ENCODE measurements around the gene ASNSD1.

DNA sequence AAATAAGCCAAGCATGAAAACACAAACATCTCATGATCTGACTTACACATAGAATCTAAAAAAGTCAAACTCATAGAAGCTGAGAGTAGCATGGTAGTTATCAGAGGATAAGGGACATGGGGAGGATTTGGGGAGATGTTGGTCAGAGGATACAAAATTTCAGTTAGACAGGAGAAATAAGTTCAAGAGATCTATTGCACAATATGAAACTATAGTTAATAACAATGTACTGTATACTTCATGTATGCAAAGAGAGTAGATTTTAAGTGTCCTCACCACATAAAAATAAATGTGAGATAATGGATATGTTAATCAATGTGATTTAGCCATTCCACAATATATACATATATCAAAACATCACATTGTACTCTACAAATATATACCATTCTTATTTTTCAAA lies 10.0 kb upstream of the ASNSD1 start:
- TF ChIP-seq EZH2phosphoT487 (IDR thresholded peaks at IDR 0.05; ENCODE audit: insufficient read depth, low read depth) (no peak), EZH2 (IDR thresholded peaks at IDR 0.05; ENCODE audit: insufficient read depth, poor library complexity, severe bottlenecking) (no peak)
